ENCODE results near the gene NEK7.

DNA sequence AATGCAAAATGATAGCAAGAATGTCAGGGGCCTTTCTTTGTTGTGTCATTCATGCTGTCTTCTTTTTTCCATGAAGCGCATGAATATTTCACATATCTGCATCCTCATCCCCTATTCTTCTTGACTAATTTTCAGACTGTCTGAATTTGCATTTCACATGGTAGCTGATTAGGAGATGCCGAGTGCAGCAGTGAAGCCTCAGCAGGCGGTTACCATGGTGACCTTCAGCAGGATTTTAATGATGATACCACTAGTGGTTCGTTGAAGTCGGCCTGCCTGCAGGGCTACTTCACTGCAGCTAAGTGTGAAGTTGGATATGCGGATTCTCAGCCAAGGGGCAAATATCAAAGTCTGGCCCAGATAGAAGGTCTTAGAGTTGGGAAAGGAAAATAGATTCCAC is 141.8 kb downstream of the NEK7 start:
- TF ChIP-seq GABPA (IDR thresholded peaks at IDR 0.05; ENCODE audit: borderline replicate concordance, insufficient read depth, low read length) (no peak), EP300 (IDR thresholded peaks at IDR 0.05; ENCODE audit: borderline replicate concordance in 1 of 2, low read depth in 2 of 2, low read length in 2 of 2) (no peak), FOSL1 (IDR thresholded peaks at IDR 0.05; ENCODE audit: insufficient read depth, low read depth, low read length) (no peak), RFX5 (IDR thresholded peaks at IDR 0.05; ENCODE audit: borderline replicate concordance, low read depth, low read length) (no peak), POLR2A (IDR thresholded peaks at IDR 0.05; ENCODE audit: control extremely low read depth in 1 of 2, low read depth in 2 of 2, low read length in 2 of 2) (no peak), KDM1A (IDR thresholded peaks at IDR 0.05; ENCODE audit: borderline replicate concordance, low read length) (no peak), CEBPB (IDR thresholded peaks at IDR 0.05; ENCODE audit: low read depth, low read length) (no peak)
- TF ChIP-seq, protein P1, sequence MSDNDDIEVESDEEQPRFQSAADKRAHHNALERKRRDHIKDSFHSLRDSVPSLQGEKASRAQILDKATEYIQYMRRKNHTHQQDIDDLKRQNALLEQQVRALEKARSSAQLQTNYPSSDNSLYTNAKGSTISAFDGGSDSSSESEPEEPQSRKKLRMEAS (IDR thresholded peaks at IDR 0.05), result no peak
- TF ChIP-seq, protein P2, sequence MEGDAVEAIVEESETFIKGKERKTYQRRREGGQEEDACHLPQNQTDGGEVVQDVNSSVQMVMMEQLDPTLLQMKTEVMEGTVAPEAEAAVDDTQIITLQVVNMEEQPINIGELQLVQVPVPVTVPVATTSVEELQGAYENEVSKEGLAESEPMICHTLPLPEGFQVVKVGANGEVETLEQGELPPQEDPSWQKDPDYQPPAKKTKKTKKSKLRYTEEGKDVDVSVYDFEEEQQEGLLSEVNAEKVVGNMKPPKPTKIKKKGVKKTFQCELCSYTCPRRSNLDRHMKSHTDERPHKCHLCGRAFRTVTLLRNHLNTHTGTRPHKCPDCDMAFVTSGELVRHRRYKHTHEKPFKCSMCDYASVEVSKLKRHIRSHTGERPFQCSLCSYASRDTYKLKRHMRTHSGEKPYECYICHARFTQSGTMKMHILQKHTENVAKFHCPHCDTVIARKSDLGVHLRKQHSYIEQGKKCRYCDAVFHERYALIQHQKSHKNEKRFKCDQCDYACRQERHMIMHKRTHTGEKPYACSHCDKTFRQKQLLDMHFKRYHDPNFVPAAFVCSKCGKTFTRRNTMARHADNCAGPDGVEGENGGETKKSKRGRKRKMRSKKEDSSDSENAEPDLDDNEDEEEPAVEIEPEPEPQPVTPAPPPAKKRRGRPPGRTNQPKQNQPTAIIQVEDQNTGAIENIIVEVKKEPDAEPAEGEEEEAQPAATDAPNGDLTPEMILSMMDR (IDR thresholded peaks at IDR 0.05; ENCODE audit: control extremely low read depth in 1 of 3, insufficient read depth in 1 of 3, low read depth in 1 of 3, low read length in 3 of 3), result no peak
- TF ChIP-seq, protein P3, sequence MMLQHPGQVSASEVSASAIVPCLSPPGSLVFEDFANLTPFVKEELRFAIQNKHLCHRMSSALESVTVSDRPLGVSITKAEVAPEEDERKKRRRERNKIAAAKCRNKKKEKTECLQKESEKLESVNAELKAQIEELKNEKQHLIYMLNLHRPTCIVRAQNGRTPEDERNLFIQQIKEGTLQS (IDR thresholded peaks at IDR 0.05; ENCODE audit: insufficient read depth, low read depth, low read length), result no peak
- TF ChIP-seq, protein P4, sequence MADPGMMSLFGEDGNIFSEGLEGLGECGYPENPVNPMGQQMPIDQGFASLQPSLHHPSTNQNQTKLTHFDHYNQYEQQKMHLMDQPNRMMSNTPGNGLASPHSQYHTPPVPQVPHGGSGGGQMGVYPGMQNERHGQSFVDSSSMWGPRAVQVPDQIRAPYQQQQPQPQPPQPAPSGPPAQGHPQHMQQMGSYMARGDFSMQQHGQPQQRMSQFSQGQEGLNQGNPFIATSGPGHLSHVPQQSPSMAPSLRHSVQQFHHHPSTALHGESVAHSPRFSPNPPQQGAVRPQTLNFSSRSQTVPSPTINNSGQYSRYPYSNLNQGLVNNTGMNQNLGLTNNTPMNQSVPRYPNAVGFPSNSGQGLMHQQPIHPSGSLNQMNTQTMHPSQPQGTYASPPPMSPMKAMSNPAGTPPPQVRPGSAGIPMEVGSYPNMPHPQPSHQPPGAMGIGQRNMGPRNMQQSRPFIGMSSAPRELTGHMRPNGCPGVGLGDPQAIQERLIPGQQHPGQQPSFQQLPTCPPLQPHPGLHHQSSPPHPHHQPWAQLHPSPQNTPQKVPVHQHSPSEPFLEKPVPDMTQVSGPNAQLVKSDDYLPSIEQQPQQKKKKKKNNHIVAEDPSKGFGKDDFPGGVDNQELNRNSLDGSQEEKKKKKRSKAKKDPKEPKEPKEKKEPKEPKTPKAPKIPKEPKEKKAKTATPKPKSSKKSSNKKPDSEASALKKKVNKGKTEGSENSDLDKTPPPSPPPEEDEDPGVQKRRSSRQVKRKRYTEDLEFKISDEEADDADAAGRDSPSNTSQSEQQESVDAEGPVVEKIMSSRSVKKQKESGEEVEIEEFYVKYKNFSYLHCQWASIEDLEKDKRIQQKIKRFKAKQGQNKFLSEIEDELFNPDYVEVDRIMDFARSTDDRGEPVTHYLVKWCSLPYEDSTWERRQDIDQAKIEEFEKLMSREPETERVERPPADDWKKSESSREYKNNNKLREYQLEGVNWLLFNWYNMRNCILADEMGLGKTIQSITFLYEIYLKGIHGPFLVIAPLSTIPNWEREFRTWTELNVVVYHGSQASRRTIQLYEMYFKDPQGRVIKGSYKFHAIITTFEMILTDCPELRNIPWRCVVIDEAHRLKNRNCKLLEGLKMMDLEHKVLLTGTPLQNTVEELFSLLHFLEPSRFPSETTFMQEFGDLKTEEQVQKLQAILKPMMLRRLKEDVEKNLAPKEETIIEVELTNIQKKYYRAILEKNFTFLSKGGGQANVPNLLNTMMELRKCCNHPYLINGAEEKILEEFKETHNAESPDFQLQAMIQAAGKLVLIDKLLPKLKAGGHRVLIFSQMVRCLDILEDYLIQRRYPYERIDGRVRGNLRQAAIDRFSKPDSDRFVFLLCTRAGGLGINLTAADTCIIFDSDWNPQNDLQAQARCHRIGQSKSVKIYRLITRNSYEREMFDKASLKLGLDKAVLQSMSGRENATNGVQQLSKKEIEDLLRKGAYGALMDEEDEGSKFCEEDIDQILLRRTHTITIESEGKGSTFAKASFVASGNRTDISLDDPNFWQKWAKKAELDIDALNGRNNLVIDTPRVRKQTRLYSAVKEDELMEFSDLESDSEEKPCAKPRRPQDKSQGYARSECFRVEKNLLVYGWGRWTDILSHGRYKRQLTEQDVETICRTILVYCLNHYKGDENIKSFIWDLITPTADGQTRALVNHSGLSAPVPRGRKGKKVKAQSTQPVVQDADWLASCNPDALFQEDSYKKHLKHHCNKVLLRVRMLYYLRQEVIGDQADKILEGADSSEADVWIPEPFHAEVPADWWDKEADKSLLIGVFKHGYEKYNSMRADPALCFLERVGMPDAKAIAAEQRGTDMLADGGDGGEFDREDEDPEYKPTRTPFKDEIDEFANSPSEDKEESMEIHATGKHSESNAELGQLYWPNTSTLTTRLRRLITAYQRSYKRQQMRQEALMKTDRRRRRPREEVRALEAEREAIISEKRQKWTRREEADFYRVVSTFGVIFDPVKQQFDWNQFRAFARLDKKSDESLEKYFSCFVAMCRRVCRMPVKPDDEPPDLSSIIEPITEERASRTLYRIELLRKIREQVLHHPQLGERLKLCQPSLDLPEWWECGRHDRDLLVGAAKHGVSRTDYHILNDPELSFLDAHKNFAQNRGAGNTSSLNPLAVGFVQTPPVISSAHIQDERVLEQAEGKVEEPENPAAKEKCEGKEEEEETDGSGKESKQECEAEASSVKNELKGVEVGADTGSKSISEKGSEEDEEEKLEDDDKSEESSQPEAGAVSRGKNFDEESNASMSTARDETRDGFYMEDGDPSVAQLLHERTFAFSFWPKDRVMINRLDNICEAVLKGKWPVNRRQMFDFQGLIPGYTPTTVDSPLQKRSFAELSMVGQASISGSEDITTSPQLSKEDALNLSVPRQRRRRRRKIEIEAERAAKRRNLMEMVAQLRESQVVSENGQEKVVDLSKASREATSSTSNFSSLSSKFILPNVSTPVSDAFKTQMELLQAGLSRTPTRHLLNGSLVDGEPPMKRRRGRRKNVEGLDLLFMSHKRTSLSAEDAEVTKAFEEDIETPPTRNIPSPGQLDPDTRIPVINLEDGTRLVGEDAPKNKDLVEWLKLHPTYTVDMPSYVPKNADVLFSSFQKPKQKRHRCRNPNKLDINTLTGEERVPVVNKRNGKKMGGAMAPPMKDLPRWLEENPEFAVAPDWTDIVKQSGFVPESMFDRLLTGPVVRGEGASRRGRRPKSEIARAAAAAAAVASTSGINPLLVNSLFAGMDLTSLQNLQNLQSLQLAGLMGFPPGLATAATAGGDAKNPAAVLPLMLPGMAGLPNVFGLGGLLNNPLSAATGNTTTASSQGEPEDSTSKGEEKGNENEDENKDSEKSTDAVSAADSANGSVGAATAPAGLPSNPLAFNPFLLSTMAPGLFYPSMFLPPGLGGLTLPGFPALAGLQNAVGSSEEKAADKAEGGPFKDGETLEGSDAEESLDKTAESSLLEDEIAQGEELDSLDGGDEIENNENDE (IDR thresholded peaks at IDR 0.05; ENCODE audit: insufficient replicate concordance, low read length), result no peak

Measured in H1 (cell line).